ENCODE measurements around the gene IFNA1. TPM values are rescaled to one million over a fixed set of nuclear protein-coding genes. Genes with fewer than 3 reads are reported as not detected.

The IFNA1 gene
- total and polyA plus RNA-seq, 12 donors = not detected

- TF ChIP-seq POLR2A (IDR thresholded peaks at IDR 0.05) (no peak), CTCF (IDR thresholded peaks at IDR 0.05) (no peak)
- no peak overlapping the region for H3K4me3 ChIP-seq
- no peaks in the 10 kb centered on the region for H3K9me3 ChIP-seq (replicated peaks in 1 of 3)
- DNase-seq = no peak
- intact Hi-C loops (cut with DNase I) = no loop called here
- no peaks in the 10 kb centered on the region for H3K36me3 ChIP-seq (replicated peaks in 1 of 2)
- H3K27me3 ChIP-seq = peaks cover 4% of the 10 kb centered on the region
- H3K4me1 ChIP-seq (replicated peaks in 1 of 2) = no peaks in the 10 kb centered on the region
- no peak overlapping the region for H3K27ac ChIP-seq
Observed at GRCh38 chr9:21412107-21412506, 28.1 kb upstream of the IFNA1 start.

DNA sequence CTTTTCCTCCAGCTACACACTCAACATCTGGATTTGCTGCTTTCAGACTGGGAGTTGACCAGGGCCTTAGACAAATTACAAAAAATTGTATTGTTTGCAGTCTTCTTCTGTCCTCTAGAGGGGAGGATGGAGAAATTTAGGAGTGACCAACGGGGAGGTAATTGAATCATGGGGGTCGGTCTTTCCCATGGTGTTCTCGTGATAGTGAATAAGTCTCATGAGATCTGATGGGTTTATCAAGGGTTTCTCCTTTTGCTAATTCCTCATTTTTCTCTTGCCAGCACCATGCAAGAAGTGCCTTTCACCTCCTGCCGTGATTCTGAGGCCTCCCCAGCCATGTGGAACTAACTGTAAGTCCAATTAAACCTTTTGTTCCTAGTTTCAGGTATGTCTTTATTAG is 27.1 kb upstream of the IFNA1 start:
- no peaks in the 10 kb centered on the region for H3K4me1 ChIP-seq (replicated peaks in 1 of 2)
- no peak for DNase-seq
- TF ChIP-seq CTCF (IDR thresholded peaks at IDR 0.05) = no peak
- no peak for TF ChIP-seq POLR2A (IDR thresholded peaks at IDR 0.05)
- H3K9me3 ChIP-seq (replicated peaks in 1 of 3) = no peaks in the 10 kb centered on the region
- no peak overlapping the region for H3K4me3 ChIP-seq
- H3K36me3 ChIP-seq (replicated peaks in 1 of 2) = no peaks in the 10 kb centered on the region
- WGBS, 4 donors = 70 to 81% (median 76%) methylated on average over 4 of the region's 4 CpGs
- intact Hi-C loops (cut with DNase I) = no loop called here
- H3K27me3 ChIP-seq = peaks cover 4% of the 10 kb centered on the region
- no peak overlapping the region for H3K27ac ChIP-seq

- no peak for DNase-seq
- Histone ChIP-seq H3K36me3 (replicated peaks in 1 of 2) (no peaks in the 10 kb centered on the region), H3K9me3 (replicated peaks in 1 of 3) (no peaks in the 10 kb centered on the region), H3K27me3 (peaks cover 4% of the 10 kb centered on the region), H3K4me1 (replicated peaks in 1 of 2) (no peaks in the 10 kb centered on the region), H3K27ac (no peak overlapping the region), H3K4me3 (no peak overlapping the region)
- 52 to 67% (median 57%) methylated on average over 4 to 5 of the region's 5 CpGs for WGBS, 4 donors
- intact Hi-C loops (cut with DNase I) = no loop called here
- TF ChIP-seq POLR2A (IDR thresholded peaks at IDR 0.05) = no peak
- peak in 2 of 6 experiments; percentile 16 to 25 for TF ChIP-seq CTCF (IDR thresholded peaks at IDR 0.05)
Observed at GRCh38 chr9:21413624-21414023, 26.6 kb upstream of the IFNA1 start.

- Histone ChIP-seq H3K4me1 (replicated peaks in 1 of 2) (no peaks in the 10 kb centered on the region), H3K27ac (no peak overlapping the region), H3K27me3 (peaks cover 4% of the 10 kb centered on the region), H3K4me3 (no peak overlapping the region), H3K9me3 (replicated peaks in 1 of 3) (no peaks in the 10 kb centered on the region), H3K36me3 (replicated peaks in 1 of 2) (no peaks in the 10 kb centered on the region)
- WGBS, 4 donors = 81 to 93% (median 90%) methylated on average over 2 of the region's 2 CpGs
- intact Hi-C loops (cut with DNase I) = no loop called here
- TF ChIP-seq POLR2A (IDR thresholded peaks at IDR 0.05) = no peak
- no peak for TF ChIP-seq CTCF (IDR thresholded peaks at IDR 0.05)
- no peak for DNase-seq
Observed at GRCh38 chr9:21414220-21414940, 25.9 kb upstream of the IFNA1 start.

Data from adrenal gland (tissue), 12 donors.